HUES64 (cell line): Measurements from ENCODE around the gene NKD2.
A peak's percentile ranks its signal among the peaks of the same experiment; 100 is the strongest.
"Not testable (repeated sequence)": the region's sequence is repeated elsewhere in the genome, so short reads cannot be mapped to it uniquely, and the experiment has no call there.

Source experiments
- H3K27ac ChIP-seq: 2 replicates; pipeline ENCODE4 v1.7.0; 2013; ENCODE audit warnings: low read depth, low read length, inconsistent platforms
- H3K27me3 ChIP-seq: 2 replicates; pipeline ENCODE4 v1.6.1; 2013; ENCODE audit warnings: mild to moderate bottlenecking, low read length; ENCODE audit not compliant: insufficient read depth
- H3K36me3 ChIP-seq: 2 replicates; pipeline ENCODE4 v1.6.1; 2013; ENCODE audit warnings: mild to moderate bottlenecking, low read length; ENCODE audit not compliant: insufficient read depth
- H3K4me1 ChIP-seq: 2 replicates; pipeline ENCODE4 v1.6.1; 2013; ENCODE audit warnings: mild to moderate bottlenecking, low read length, moderate library complexity; ENCODE audit not compliant: insufficient read depth
- H3K4me3 ChIP-seq: 2 replicates; pipeline ENCODE4 v1.5.1; 2013; ENCODE audit warnings: mild to moderate bottlenecking, low read length, moderate library complexity
- H3K9ac ChIP-seq: 2 replicates; pipeline ENCODE4 v1.6.1; 2013; ENCODE audit warnings: mild to moderate bottlenecking, low read depth, low read length
- H3K9me3 ChIP-seq: 2 replicates; pipeline ENCODE4 v1.6.1; 2013; ENCODE audit warnings: low read depth, low read length; ENCODE audit not compliant: insufficient read depth
- WGBS: fragments of 150-250, 120-280 bp; methylation state at CpG from one replicate; pipeline ENCODE4 v1.1.7; 2013; ENCODE audit warnings: missing lambda C conversion rate; 5-methylcytosine and 5-hydroxymethylcytosine counted together

NKD2 gene

DNA sequence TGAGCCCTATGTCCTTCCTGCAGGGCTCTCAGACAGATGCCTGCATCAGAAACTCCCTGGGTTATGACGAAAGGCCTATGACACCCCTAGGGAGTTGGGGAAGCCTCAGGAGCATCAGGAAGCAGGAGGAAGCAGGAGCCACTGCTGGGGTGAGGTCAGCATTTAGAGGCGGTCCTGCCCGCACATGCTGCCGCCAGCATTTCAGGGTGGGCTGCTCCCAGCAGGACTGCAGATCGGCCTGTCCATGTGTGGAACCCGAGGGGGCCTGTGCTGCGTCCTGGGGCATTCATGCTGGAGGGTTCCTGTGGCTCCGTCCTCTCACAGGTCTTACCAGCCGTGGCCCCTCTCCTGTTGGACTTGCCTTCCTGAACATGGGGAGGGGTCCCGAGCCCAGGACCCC, 6.9 kb downstream of the NKD2 start:
- Histone ChIP-seq H3K36me3 (no peaks in the 10 kb centered on the region), H3K9me3 (no peaks in the 10 kb centered on the region), H3K4me3 (no peak overlapping the region), H3K27ac (no peak overlapping the region), H3K27me3 (peaks cover 2% of the 10 kb centered on the region; the same call in 1 of the 2 replicates), H3K9ac (no peak overlapping the region), H3K4me1 (0 out of 2 replicates have a peak, but pooled peaks cover under 1% of the 10 kb centered on the region)
- 92% methylated on average over 10 of the region's 10 CpGs for WGBS

DNA sequence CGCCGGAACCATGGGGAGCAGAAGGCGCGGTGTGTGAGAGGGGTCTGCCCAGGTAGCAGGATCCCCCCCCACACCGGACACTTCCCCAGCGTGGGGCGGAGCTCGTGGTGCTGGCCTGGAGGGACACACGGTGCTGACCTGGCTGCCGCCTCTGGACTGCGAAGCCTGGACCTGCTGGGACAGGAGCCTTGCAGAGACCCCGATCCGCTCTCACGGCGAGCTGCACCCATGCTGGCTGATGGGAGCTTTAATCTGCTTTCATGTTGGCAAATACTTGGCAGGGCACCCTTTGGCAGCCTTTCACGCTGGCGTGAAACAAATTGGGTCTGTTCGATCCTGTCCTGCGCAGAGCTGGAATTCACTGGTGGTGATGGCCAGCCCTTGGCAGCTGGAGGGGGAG, 7.4 kb downstream of the NKD2 start:
- 93% methylated on average over 19 of the region's 19 CpGs for WGBS
- Histone ChIP-seq H3K36me3 (no peaks in the 10 kb centered on the region), H3K9ac (no peak overlapping the region), H3K27ac (no peak overlapping the region), H3K4me1 (peaks cover 5% of the 10 kb centered on the region; the same call in 1 of the 2 replicates), H3K27me3 (no peaks in the 10 kb centered on the region; the same call in 1 of the 2 replicates), H3K9me3 (no peaks in the 10 kb centered on the region), H3K4me3 (no peak overlapping the region)

DNA sequence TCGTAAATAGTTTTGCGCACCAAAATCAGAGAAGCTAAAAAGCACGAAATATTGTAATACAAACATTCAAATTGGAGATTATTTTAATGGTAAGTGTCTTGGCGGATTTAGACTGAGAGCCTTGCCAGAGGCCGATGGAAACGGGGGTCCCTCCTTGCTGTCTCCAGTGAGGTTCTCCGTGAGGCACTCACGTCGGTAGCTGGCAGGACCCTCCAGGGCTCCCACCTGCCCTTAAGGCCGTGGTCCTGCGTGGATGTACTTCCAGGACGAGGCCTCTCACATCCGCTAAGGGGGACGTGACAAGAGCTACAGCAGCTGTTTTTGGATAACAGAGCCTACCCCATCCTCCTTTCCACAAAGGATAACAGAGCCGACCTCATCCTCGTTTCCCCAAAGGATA, 7.9 kb downstream of the NKD2 start:
- no peaks in the 10 kb centered on the region for H3K9me3 ChIP-seq
- H3K9ac ChIP-seq = no peak overlapping the region
- H3K27ac ChIP-seq = no peak overlapping the region
- H3K36me3 ChIP-seq = no peaks in the 10 kb centered on the region
- H3K27me3 ChIP-seq = no peaks in the 10 kb centered on the region; the same call in 1 of the 2 replicates
- WGBS = 91% methylated on average over 16 of the region's 16 CpGs
- peaks cover 5% of the 10 kb centered on the region; the same call in 1 of the 2 replicates for H3K4me1 ChIP-seq
- no peak overlapping the region for H3K4me3 ChIP-seq

DNA sequence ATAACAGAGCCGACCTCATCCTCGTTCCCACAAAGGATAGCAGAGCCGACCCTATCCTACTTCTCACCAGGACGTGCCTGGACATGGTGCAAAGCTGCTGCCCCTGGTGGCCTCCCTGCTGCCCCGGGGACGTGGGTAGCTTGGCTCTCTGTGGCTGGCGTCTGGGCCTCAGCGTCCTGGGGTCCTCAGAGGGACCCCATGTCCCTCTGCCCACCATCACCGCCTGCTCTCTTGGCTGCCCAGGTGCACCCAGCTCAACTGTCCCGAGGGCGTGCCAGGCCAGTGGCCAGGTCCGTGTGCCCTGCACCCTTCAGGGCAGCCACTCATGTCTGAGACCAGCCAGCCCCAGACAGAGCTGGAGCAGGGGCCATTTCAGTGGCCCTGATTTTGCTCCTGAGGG, 8.5 kb downstream of the NKD2 start:
- Histone ChIP-seq H3K9ac (no peak overlapping the region), H3K36me3 (no peaks in the 10 kb centered on the region), H3K27ac (no peak overlapping the region), H3K9me3 (no peaks in the 10 kb centered on the region), H3K27me3 (no peaks in the 10 kb centered on the region; the same call in 1 of the 2 replicates), H3K4me3 (no peak overlapping the region), H3K4me1 (peaks cover 5% of the 10 kb centered on the region; the same call in 1 of the 2 replicates)
- 84% methylated on average over 12 of the region's 12 CpGs for WGBS

DNA sequence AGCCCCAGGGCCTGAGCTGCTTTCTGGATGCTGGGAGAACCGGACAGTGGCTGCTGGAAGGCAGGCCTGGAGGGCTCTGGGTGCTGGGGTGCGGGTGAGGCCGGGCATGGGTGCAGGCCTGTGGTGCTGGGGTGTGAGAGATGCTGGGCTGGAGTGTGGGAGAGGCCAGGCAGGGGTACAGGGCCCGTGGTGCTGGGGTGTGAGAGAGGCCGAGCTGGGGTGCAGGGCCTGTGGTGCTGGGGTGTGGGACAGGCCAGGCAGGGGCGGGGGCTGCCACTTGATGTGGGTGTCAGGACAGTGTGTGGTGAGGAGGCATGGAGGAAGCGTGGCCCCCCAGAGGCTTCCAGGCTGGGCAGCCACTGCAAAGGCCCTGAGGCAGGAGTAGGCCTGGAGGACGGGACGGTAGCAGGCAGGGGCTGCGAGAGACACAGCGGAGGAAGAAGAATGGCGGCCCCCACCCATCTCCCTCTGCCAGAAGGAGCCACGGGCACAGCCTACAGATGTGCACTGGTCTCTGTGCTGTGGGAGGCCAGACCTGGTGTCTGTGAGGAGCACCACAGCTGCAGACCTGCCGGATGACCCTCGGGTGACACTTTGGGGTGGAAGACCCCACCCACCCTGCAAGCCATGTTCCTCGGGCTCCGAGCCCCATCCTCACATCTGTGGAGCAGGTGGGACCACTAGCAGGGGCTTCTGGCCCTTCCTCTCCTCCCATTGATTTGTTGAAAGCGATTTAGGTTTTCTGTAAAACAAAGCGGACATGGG, 9.3 kb downstream of the NKD2 start:
- Histone ChIP-seq H3K27me3 (no peaks in the 10 kb centered on the region), H3K9me3 (no peaks in the 10 kb centered on the region), H3K4me3 (no peak overlapping the region), H3K9ac (no peak overlapping the region), H3K4me1 (peaks cover 5% of the 10 kb centered on the region; the same call in 1 of the 2 replicates), H3K27ac (no peak overlapping the region), H3K36me3 (no peaks in the 10 kb centered on the region)
- WGBS = 93% methylated on average over 19 of the region's 19 CpGs

DNA sequence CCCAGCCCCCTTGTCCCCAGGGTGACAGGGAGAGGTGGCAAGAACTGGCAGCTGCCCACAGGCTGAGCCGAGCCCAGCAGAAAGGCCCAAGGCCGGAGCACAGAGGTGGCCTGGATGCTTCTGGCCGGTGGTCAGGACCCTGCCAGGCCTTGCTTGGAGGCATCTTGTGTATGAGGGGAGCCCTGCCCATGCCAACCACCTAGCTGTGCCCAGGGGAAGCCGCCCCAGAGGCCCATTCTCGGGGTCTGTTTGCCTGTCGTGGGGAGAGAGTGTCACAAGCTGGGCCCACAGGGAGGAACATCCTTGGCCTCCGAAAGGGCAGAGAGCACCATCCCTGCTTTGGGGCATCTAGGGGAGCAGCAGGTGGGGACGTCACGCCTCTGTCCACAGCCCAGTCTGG, 10.0 kb downstream of the NKD2 start:
- Histone ChIP-seq H3K4me1 (peaks cover 5% of the 10 kb centered on the region; the same call in 1 of the 2 replicates), H3K27ac (no peak overlapping the region), H3K4me3 (no peak overlapping the region), H3K9me3 (no peaks in the 10 kb centered on the region), H3K27me3 (no peaks in the 10 kb centered on the region), H3K9ac (no peak overlapping the region), H3K36me3 (no peaks in the 10 kb centered on the region)
- 93% methylated on average over 9 of the region's 9 CpGs for WGBS

DNA sequence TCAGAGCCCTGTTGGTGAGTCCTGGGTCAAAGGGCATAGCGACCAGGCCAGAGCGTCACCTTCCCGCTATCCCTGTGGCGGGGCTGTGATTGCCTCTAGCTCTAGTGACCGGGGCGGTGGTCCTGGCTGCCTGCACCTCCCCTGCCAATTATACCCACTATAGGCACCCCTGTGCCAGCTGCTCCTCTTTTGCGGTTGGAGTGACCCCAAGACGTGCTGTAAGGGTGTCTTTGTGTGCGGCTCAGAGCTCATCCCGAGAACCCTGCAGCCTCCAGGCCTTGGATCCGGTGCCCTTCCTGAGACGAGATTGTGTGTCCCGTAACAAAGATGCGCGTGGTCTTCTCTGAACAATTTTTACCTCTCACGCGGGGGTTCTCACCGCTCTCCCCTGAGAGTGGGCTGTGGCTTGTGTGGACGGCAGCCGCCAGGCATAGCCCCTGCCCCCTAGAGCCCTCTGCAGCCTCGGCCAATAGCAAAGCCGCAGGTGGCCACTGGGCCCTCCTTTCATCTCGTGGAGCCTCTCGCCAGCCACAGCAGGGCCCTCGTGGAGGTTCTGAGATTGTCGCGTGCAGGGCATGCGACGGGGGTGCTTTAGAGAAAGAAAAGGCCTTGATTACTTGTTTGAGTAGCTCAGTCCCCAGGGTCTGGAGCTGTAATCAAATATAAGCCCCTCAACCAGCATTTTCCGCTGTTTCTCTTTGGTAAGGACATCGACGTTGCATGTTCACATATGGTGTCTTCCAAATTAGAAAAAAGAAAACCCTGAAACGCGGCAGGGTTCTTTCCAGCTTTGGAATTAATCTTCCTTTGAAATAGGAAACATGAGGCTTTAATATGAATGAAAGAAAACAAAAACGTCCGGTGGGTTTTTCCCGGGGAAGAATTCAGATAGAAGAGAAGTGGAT, 10.7 kb downstream of the NKD2 start:
- Histone ChIP-seq H3K27me3 (no peaks in the 10 kb centered on the region), H3K4me3 (no peak overlapping the region), H3K9me3 (no peaks in the 10 kb centered on the region), H3K27ac (no peak overlapping the region), H3K36me3 (no peaks in the 10 kb centered on the region), H3K9ac (no peak overlapping the region), H3K4me1 (peaks cover 5% of the 10 kb centered on the region; the same call in 1 of the 2 replicates)
- WGBS = 80% methylated on average over 37 of the region's 37 CpGs

DNA sequence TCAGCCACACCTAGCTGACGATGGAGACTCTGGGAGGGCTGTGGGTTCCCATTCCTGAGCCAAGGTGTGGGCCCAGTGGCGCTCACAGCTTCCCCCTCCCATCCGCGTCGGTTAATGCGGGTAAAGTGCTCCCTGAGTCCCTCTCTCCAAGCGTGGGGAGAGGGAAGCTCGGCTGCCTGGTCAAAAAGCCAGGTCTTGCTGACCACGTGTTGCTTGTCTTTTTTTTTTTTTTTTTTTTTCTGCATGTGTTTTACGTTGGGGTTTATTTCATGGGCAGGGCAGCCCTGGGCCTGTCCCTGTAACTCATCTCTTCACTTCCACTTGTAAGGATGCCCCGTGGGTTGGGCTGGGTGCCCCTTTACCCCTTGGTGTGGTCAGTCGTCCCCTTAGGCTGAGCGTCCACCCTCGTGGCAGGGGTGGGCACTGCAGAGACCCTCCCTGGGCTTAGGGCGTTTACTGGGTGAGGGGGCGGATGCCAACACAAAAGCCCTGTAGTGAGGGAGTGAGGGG, 11.9 kb downstream of the NKD2 start:
- Histone ChIP-seq H3K4me1 (peaks cover 5% of the 10 kb centered on the region; the same call in 1 of the 2 replicates), H3K4me3 (no peak overlapping the region), H3K27me3 (no peaks in the 10 kb centered on the region), H3K27ac (no peak overlapping the region), H3K36me3 (no peaks in the 10 kb centered on the region), H3K9ac (no peak overlapping the region), H3K9me3 (no peaks in the 10 kb centered on the region)
- WGBS = 70% methylated on average over 15 of the region's 16 CpGs

DNA sequence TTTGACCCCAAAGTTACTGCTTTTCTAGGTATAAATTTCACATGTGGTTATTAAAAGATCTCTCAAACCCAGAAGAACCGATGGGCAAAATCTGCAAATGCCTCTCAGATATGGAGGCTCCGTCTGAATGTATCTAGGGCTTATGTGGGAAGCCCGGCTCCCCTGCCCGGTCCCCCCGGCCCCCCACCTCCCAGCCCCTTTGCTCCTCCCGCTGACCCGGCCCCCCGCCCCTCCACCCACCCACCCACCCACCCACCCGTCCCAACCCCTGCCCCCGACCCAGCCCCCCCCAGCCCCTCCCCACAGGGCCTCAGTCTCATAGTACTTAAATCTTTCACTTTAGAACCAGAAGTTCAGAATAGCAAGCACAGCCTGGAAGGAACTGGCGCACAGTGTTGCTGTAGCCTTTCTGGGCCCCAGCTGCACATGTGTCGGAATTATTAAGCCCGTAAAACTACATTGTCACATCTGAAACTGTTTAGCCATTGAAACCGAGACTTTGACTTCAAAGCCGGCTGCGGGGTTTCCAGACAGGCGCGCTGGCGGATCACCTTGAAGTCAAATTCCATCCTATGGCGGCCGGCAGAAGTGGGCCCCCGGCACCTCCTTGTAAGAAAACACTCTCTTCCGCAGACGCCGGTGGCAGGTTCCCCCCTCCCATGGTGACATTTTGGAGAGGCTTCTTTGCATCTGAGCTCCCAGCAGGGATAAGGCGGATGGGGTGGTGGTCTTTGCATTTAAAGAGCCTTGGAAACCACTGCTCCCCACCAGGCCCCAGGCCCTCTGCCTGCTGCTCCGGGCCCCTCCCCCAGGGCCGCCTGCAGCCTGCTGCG, 12.8 kb downstream of the NKD2 start:
- Histone ChIP-seq H3K36me3 (no peaks in the 10 kb centered on the region), H3K27me3 (no peaks in the 10 kb centered on the region), H3K4me3 (no peak overlapping the region), H3K4me1 (peaks cover 5% of the 10 kb centered on the region; the same call in 1 of the 2 replicates), H3K9ac (no peak overlapping the region), H3K27ac (peak overlapping the region; percentile 30; the same call in 1 of the 2 replicates), H3K9me3 (no peaks in the 10 kb centered on the region)
- WGBS = 17% methylated on average over 21 of the region's 29 CpGs

DNA sequence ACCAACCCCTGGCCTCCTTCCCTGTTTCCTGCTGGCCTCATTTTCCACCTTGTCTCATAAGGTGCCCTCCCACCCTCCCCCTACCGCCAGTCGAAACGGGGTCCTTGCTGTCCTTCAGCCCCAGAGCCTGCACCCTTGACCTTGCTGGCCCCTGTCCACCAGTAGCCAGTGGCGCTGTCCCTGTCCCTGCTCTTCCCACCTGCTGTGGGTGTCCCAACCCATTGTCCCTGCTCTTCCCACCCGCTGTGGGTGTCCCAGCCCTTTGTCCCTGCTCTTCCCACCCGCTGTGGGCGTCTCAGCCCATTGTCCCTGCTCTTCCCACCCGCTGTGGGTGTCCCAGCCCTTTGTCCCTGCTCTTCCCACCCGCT, 13.4 kb downstream of the NKD2 start:
- H3K9ac ChIP-seq, H3K27ac ChIP-seq, H3K9me3 ChIP-seq, H3K36me3 ChIP-seq, H3K4me1 ChIP-seq, H3K27me3 ChIP-seq, H3K4me3 ChIP-seq: not testable (repeated sequence)
- 35% methylated on average over 5 of the region's 9 CpGs for WGBS
